Measurements from ENCODE around the gene P2RY4. TPM values are rescaled to one million over a fixed set of nuclear protein-coding genes. Genes with fewer than 3 reads are reported as not detected.
"Not testable (repeated sequence)": the region's sequence is repeated elsewhere in the genome, so short reads cannot be mapped to it uniquely, and the experiment has no call there.

Gene P2RY4
- polyA plus RNA-seq, 1 of the 3 experiments (the other 2 are of a cell fraction), result 0.05 TPM

DNA sequence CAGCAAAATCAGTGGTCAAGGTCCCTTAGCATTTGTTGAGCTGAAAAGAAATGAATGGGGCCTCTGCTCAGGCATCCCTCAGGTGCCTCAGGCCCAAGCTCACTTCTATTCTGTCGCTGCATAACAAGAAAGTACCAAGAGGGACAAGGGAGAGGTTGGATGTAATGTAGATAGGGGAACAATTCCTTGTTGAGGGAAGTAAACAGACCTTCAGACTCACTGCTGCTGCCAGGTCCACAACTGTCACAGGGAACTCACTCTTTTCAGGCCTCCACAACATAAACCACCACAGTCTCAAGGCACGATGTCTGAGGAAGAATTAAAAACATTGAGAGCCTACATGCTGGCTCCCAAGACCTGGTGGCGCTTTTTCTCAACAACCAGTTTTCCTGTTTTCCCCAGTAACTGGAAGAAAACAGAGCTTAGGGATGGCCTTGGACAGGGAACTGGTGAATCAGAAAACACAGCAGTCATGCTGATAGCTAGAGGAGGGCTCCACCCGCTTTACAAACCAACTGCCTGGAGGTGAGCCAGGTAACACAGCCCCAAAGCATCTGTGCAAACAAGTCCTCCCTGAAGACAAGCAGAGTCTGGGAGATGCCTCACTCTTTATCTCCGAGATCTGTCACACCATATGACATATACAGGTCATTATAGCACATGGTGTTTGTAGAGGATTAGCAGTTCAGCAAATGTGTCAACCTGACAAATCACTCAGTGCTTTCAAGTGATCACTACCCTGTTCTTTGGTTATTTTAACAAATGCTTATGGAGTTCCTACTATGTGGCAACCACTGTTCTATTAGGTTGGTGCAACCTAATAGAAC, 39.9 kb downstream of the P2RY4 start:
- ChIA-PET POLR2A (no interaction called here), CTCF (no interaction called here)
- no peaks in the 10 kb centered on the region for H3K9me3 ChIP-seq
- H3K9me2 ChIP-seq, result no peaks in the 10 kb centered on the region
- no peaks in the 10 kb centered on the region for H3F3A ChIP-seq (replicated peaks; ENCODE audit: insufficient read depth)
- no peak for DNase-seq
- H3K9ac ChIP-seq, result no peak overlapping the region
- H3K4me1 ChIP-seq (ENCODE audit: control insufficient read depth in 1 of 2, insufficient read depth in 2 of 2, low read depth in 1 of 2, low read length in 1 of 2), result no peaks in the 10 kb centered on the region
- H2AFZ ChIP-seq (ENCODE audit: low read depth), result no peak overlapping the region
- H3K4me3 ChIP-seq (ENCODE audit: low read depth in 2 of 2, low read length in 1 of 2), result no peak overlapping the region
- no peaks in the 10 kb centered on the region for H3K36me3 ChIP-seq (replicated peaks in 1 of 2; ENCODE audit: control insufficient read depth in 1 of 2, insufficient read depth in 2 of 2, low read length in 1 of 2)
- 24% methylated on average over 5 of the region's 5 CpGs for WGBS (ENCODE audit: low lambda C conversion rate)
- no peak overlapping the region for H3K27ac ChIP-seq (ENCODE audit: low read depth in 2 of 2, low read length in 1 of 2)
- no peaks in the 10 kb centered on the region for H3K79me2 ChIP-seq (ENCODE audit: insufficient read depth)
- H3K27me3 ChIP-seq (ENCODE audit: insufficient read depth), result no peaks in the 10 kb centered on the region; the same call in 1 of the 2 replicates
- H4K20me1 ChIP-seq (ENCODE audit: insufficient read depth), result no peaks in the 10 kb centered on the region
- H3K4me2 ChIP-seq, result no peak overlapping the region
- TF ChIP-seq SMC3 (IDR thresholded peaks at IDR 0.05; ENCODE audit: low read depth, low read length) (no peak), NRF1 (IDR thresholded peaks at IDR 0.05; ENCODE audit: low read depth, low read length) (no peak), EZH2phosphoT487 (IDR thresholded peaks at IDR 0.05; ENCODE audit: borderline replicate concordance, low read depth) (no peak), RXRA (IDR thresholded peaks at IDR 0.05; ENCODE audit: borderline replicate concordance, low read depth) (no peak), FOXM1 (IDR thresholded peaks at IDR 0.05; ENCODE audit: low read depth) (no peak), RAD21 (IDR thresholded peaks at IDR 0.05; ENCODE audit: low read length) (no peak), JUND (IDR thresholded peaks at IDR 0.05) (no peak), MXI1 (IDR thresholded peaks at IDR 0.05; ENCODE audit: low read depth, low read length) (no peak), ELF1 (IDR thresholded peaks at IDR 0.05) (no peak), FOSL2 (IDR thresholded peaks at IDR 0.05; ENCODE audit: borderline replicate concordance, low read depth) (no peak)
- TF ChIP-seq, protein P1, sequence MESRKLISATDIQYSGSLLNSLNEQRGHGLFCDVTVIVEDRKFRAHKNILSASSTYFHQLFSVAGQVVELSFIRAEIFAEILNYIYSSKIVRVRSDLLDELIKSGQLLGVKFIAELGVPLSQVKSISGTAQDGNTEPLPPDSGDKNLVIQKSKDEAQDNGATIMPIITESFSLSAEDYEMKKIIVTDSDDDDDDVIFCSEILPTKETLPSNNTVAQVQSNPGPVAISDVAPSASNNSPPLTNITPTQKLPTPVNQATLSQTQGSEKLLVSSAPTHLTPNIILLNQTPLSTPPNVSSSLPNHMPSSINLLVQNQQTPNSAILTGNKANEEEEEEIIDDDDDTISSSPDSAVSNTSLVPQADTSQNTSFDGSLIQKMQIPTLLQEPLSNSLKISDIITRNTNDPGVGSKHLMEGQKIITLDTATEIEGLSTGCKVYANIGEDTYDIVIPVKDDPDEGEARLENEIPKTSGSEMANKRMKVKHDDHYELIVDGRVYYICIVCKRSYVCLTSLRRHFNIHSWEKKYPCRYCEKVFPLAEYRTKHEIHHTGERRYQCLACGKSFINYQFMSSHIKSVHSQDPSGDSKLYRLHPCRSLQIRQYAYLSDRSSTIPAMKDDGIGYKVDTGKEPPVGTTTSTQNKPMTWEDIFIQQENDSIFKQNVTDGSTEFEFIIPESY (IDR thresholded peaks at IDR 0.05; ENCODE audit: borderline replicate concordance, low read depth), result no peak
- TF ChIP-seq, protein P2, sequence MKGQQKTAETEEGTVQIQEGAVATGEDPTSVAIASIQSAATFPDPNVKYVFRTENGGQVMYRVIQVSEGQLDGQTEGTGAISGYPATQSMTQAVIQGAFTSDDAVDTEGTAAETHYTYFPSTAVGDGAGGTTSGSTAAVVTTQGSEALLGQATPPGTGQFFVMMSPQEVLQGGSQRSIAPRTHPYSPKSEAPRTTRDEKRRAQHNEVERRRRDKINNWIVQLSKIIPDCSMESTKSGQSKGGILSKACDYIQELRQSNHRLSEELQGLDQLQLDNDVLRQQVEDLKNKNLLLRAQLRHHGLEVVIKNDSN (IDR thresholded peaks at IDR 0.05; ENCODE audit: borderline replicate concordance, low read depth), result no peak

DNA sequence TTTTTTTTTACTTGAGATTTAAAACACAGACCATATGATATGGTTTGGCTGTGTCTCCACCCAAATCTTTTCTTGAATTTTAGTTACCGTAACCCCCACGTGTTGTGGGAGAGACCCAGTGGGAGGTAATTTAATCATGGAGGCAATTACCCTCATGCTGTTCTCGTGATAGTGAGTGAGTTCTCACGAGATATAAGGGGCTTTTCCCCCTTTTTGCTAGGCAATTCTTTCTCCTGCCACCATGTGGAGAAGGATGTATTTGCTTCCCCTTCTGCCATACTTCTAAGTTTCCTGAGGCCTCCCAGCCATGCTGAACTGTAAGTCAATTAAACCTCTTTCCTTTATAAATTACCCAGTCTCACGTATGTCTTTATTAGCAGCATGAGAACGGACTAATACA, 50.4 kb downstream of the P2RY4 start:
- H3K27me3 ChIP-seq (ENCODE audit: insufficient read depth); H2AFZ ChIP-seq (ENCODE audit: low read depth); H3K4me3 ChIP-seq (ENCODE audit: low read depth in 2 of 2, low read length in 1 of 2); H3K4me2 ChIP-seq; H3K9ac ChIP-seq; H3F3A ChIP-seq (replicated peaks; ENCODE audit: insufficient read depth); H3K9me3 ChIP-seq; H3K27ac ChIP-seq (ENCODE audit: low read depth in 2 of 2, low read length in 1 of 2); H3K9me2 ChIP-seq; CTCF ChIA-PET; H3K4me1 ChIP-seq (ENCODE audit: control insufficient read depth in 1 of 2, insufficient read depth in 2 of 2, low read depth in 1 of 2, low read length in 1 of 2); H3K79me2 ChIP-seq (ENCODE audit: insufficient read depth); H4K20me1 ChIP-seq (ENCODE audit: insufficient read depth); DNase-seq; POLR2A ChIA-PET; H3K36me3 ChIP-seq (replicated peaks in 1 of 2; ENCODE audit: control insufficient read depth in 1 of 2, insufficient read depth in 2 of 2, low read length in 1 of 2): not testable (repeated sequence)
- 4% methylated on average over 6 of the region's 6 CpGs for WGBS (ENCODE audit: low lambda C conversion rate)

Data from SK-N-SH (cell line).